HepG2 (cell line): ENCODE data around the gene GJC2. TPM values are rescaled to one million over a fixed set of nuclear protein-coding genes. Genes with fewer than 3 reads are reported as not detected.
A peak's percentile ranks its signal among the peaks of the same experiment; 100 is the strongest.

Experiments used
- ARID4A ChIP-seq: sonication (generic); formaldehyde crosslinking; IDR thresholded peaks from 2 replicates; pipeline ENCODE4 v1.5.0; 2020; ENCODE audit warnings: mild to moderate bottlenecking, missing genetic modification reagents, borderline replicate concordance
- FUBP1 ChIP-seq: sonication (generic); formaldehyde crosslinking; IDR thresholded peaks from 2 replicates; pipeline ENCODE4 v1.5.1; 2020; ENCODE audit warnings: missing genetic modification reagents, mild to moderate bottlenecking, borderline replicate concordance
- HBP1 ChIP-seq: IDR thresholded peaks from 2 replicates; pipeline ENCODE4 v1.6.1; 2016; ENCODE audit warnings: low read depth, control low read depth
- RFXAP ChIP-seq: sonication (generic); formaldehyde crosslinking; IDR thresholded peaks from 2 replicates; pipeline ENCODE4 v1.4.0; 2020; ENCODE audit warnings: missing genetic modification reagents, borderline replicate concordance
- ZNF235 ChIP-seq: sonication (generic); formaldehyde crosslinking; IDR thresholded peaks from 2 replicates; pipeline ENCODE4 v1.8.1; 2023; ENCODE audit warnings: mild to moderate bottlenecking, missing genetic modification reagents, borderline replicate concordance
- ZNF501 ChIP-seq: sonication (generic); formaldehyde crosslinking; IDR thresholded peaks from 2 replicates; pipeline ENCODE4 v1.5.1; 2020; ENCODE audit warnings: mild to moderate bottlenecking, moderate library complexity, missing genetic modification reagents
- ZNF784 ChIP-seq: sonication (generic); formaldehyde crosslinking; IDR thresholded peaks from 2 replicates; pipeline ENCODE4 v1.5.1; 2020; ENCODE audit warnings: missing genetic modification reagents, mild to moderate bottlenecking, borderline replicate concordance
- ZSCAN31 ChIP-seq: sonication (generic); formaldehyde crosslinking; IDR thresholded peaks from 2 replicates; pipeline ENCODE4 v1.5.0; 2020; ENCODE audit warnings: low read depth, mild to moderate bottlenecking, missing genetic modification reagents
- polyA plus RNA-seq, 8 experiments: library from polyadenylated mRNA; depleted of rRNA in 3 of 8; stranded (reverse) in 7 of 8; unstranded in 1 of 8; fragments of >200 nt; fragmentation: Illumina TruSeq in 4 of 8; extraction: Trizol in 4 of 8; gene quantifications; 2 replicates each; pipeline versions ENCODE4 v1.2.1 to v1.2.3, GENCODE V29; 2011 to 2016; ENCODE audit warnings: low read depth in 4 of 8, missing spikeins in 1 of 8, mixed read lengths in 1 of 8; ENCODE audit not compliant: insufficient read depth in 1 of 8
- total RNA-seq, 5 experiments: library from RNA; depleted of rRNA; stranded (reverse); fragments of >200 nt; fragmentation: Illumina TruSeq; extraction: Trizol; gene quantifications; 2 replicates each; pipeline ENCODE4 v1.2.3, GENCODE V29; 2016; ENCODE audit warnings: low read depth in 1 of 5
- TF ChIP-seq, protein P1 (sequence below): sonication (generic); formaldehyde crosslinking; IDR thresholded peaks from 2 replicates; pipeline ENCODE4 v1.5.0; 2020; ENCODE audit warnings: mild to moderate bottlenecking, missing genetic modification reagents
- TF ChIP-seq, protein P2 (sequence below): sonication (generic); formaldehyde crosslinking; IDR thresholded peaks from 2 replicates; pipeline ENCODE4 v1.4.0; 2020; ENCODE audit warnings: missing genetic modification reagents, borderline replicate concordance
- TF ChIP-seq, protein P3 (sequence below): sonication (generic); formaldehyde crosslinking; IDR thresholded peaks from 2 replicates; pipeline ENCODE4 v1.5.0; 2020; ENCODE audit warnings: missing genetic modification reagents, mild to moderate bottlenecking, borderline replicate concordance

GJC2 gene
- total and polyA plus RNA-seq, 2 of the 13 experiments (the other 11 are each of a cell fraction or from before 2014, with no cell fraction given): 1.6 to 3.8 TPM

GRCh38 chr1:228109073-228109961 is 40.4 kb upstream of the GJC2 start, which contains the start of gene MRPL55 (continued):
- TF ChIP-seq RFXAP (CRISPR knock-in tag): peak; percentile 89; the same call in 1 of the 2 replicates
- TF ChIP-seq, protein P1, sequence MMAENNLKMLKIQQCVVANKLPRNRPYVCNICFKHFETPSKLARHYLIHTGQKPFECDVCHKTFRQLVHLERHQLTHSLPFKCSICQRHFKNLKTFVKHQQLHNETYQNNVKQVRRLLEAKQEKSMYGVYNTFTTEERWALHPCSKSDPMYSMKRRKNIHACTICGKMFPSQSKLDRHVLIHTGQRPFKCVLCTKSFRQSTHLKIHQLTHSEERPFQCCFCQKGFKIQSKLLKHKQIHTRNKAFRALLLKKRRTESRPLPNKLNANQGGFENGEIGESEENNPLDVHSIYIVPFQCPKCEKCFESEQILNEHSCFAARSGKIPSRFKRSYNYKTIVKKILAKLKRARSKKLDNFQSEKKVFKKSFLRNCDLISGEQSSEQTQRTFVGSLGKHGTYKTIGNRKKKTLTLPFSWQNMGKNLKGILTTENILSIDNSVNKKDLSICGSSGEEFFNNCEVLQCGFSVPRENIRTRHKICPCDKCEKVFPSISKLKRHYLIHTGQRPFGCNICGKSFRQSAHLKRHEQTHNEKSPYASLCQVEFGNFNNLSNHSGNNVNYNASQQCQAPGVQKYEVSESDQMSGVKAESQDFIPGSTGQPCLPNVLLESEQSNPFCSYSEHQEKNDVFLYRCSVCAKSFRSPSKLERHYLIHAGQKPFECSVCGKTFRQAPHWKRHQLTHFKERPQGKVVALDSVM (CRISPR knock-in tag): peak; percentile 39; the same call in 1 of the 2 replicates
- TF ChIP-seq HBP1 (CRISPR knock-in tag): 0 out of 2 replicates have a peak, but pooled peaks have one; percentile 71
- TF ChIP-seq, protein P2, sequence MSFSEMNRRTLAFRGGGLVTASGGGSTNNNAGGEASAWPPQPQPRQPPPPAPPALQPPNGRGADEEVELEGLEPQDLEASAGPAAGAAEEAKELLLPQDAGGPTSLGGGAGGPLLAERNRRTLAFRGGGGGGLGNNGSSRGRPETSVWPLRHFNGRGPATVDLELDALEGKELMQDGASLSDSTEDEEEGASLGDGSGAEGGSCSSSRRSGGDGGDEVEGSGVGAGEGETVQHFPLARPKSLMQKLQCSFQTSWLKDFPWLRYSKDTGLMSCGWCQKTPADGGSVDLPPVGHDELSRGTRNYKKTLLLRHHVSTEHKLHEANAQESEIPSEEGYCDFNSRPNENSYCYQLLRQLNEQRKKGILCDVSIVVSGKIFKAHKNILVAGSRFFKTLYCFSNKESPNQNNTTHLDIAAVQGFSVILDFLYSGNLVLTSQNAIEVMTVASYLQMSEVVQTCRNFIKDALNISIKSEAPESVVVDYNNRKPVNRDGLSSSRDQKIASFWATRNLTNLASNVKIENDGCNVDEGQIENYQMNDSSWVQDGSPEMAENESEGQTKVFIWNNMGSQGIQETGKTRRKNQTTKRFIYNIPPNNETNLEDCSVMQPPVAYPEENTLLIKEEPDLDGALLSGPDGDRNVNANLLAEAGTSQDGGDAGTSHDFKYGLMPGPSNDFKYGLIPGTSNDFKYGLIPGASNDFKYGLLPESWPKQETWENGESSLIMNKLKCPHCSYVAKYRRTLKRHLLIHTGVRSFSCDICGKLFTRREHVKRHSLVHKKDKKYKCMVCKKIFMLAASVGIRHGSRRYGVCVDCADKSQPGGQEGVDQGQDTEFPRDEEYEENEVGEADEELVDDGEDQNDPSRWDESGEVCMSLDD (CRISPR knock-in tag): no peak
- TF ChIP-seq ZNF501 (CRISPR knock-in tag): peak; percentile 76; the same call in 1 of the 2 replicates
- peak; percentile 94 for TF ChIP-seq ZNF784
- peak; percentile 87; the same call in 1 of the 2 replicates for TF ChIP-seq ZSCAN31 (CRISPR knock-in tag)
- TF ChIP-seq, protein P3, sequence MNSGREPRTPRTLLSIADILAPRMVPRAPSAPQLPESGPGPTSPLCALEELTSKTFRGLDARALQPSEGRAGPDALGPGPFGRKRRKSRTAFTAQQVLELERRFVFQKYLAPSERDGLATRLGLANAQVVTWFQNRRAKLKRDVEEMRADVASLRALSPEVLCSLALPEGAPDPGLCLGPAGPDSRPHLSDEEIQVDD (CRISPR knock-in tag): peak; percentile 73; the same call in 1 of the 2 replicates
- TF ChIP-seq FUBP1 (CRISPR knock-in tag): peak; percentile 70; the same call in 1 of the 2 replicates
- TF ChIP-seq ZNF235 (CRISPR knock-in tag): no peak
- peak; percentile 96 for TF ChIP-seq ARID4A (CRISPR knock-in tag)
